Measurements from ENCODE around the gene FOLR2. TPM values are rescaled to one million over a fixed set of nuclear protein-coding genes. Genes with fewer than 3 reads are reported as not detected.
"Not testable (repeated sequence)": the region's sequence is repeated elsewhere in the genome, so short reads cannot be mapped to it uniquely, and the experiment has no call there.

The FOLR2 gene
- total RNA-seq, 4 donors from 2014 or later: 6.4 to 16.1 (median 8.6) TPM; not detected in 1

DNA sequence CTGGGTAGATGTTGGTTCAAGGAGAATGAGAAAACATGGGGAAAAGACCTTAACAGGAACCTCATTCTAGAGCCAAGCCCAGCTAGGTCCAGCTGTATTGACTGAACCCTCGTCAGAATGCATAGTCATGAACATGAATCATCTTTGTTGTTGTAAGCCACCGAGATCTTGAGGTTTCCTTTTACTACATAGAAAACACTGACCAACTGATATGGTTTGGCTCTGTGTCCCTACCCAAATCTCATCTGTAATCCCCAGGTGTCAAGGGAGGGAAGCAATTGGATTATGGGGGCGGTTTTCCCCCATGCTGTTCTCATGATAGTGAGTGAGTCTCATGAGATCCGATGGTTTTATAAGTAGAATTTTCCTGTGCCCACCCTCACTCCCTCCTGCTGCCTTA lies 46.8 kb downstream of the FOLR2 start:
- Histone ChIP-seq H3K27me3 (peaks cover 12% of the 10 kb centered on the region), H3K4me1 (no peaks in the 10 kb centered on the region), H3K36me3 (no peaks in the 10 kb centered on the region), H3K4me3 (no peak overlapping the region), H3K9me3 (no peaks in the 10 kb centered on the region), H3K27ac (no peak overlapping the region)
- TF ChIP-seq, protein P1, sequence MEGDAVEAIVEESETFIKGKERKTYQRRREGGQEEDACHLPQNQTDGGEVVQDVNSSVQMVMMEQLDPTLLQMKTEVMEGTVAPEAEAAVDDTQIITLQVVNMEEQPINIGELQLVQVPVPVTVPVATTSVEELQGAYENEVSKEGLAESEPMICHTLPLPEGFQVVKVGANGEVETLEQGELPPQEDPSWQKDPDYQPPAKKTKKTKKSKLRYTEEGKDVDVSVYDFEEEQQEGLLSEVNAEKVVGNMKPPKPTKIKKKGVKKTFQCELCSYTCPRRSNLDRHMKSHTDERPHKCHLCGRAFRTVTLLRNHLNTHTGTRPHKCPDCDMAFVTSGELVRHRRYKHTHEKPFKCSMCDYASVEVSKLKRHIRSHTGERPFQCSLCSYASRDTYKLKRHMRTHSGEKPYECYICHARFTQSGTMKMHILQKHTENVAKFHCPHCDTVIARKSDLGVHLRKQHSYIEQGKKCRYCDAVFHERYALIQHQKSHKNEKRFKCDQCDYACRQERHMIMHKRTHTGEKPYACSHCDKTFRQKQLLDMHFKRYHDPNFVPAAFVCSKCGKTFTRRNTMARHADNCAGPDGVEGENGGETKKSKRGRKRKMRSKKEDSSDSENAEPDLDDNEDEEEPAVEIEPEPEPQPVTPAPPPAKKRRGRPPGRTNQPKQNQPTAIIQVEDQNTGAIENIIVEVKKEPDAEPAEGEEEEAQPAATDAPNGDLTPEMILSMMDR (IDR thresholded peaks at IDR 0.05): no peak
- TF ChIP-seq POLR2AphosphoS5 (IDR thresholded peaks at IDR 0.05): no peak
- no peak for TF ChIP-seq EP300 (IDR thresholded peaks at IDR 0.05; ENCODE audit: low read depth)
- TF ChIP-seq POLR2A (IDR thresholded peaks at IDR 0.05): no peak
- intact Hi-C loops (cut with DNase I; ENCODE audit: low total_unique reads) (no loop called here), in situ Hi-C loops (cut with MboI; ENCODE audit: low pct_ligation_motif_present in 1 of 4, low pct_unique_long_range_greater_than_20kb in 1 of 4, low sequenced_read_pairs in 3 of 4) (no loop called here)
- no peak for DNase-seq
- 30 to 53% methylated on average over 2 to 4 of the region's 4 CpGs for WGBS, 2 donors (ENCODE audit: low coverage in 1 of 2)

DNA sequence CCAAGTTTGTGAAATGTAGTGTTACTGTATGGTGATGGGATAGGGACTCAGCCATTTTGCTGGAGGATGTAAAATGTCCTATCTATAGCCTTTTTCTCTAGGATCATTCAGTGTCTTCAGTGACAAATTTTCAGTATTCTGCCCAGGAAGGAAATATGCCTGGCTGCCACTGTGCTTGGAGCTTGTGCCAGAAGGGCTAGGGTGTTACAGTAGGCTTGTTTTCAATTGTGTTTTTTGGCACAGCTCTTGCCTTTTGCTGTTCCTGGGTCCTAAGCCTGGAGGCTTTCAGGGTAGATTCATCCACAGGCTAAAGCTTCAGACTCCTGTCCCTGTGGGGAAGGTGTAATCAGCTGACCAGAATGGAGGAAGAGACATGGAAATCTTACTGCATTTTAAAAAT lies 49.4 kb downstream of the FOLR2 start:
- DNase-seq: no peak
- Histone ChIP-seq H3K27ac (no peak overlapping the region), H3K4me3 (no peak overlapping the region), H3K4me1 (no peaks in the 10 kb centered on the region), H3K9me3 (no peaks in the 10 kb centered on the region), H3K36me3 (no peaks in the 10 kb centered on the region), H3K27me3 (peaks cover 10% of the 10 kb centered on the region)
- intact Hi-C loops (cut with DNase I; ENCODE audit: low total_unique reads) (no loop called here), in situ Hi-C loops (cut with MboI; ENCODE audit: low pct_ligation_motif_present in 1 of 4, low pct_unique_long_range_greater_than_20kb in 1 of 4, low sequenced_read_pairs in 3 of 4) (no loop called here)
- TF ChIP-seq EP300 (IDR thresholded peaks at IDR 0.05; ENCODE audit: low read depth) (no peak), POLR2AphosphoS5 (IDR thresholded peaks at IDR 0.05) (no peak), POLR2A (IDR thresholded peaks at IDR 0.05) (no peak)
- TF ChIP-seq, protein P1 (IDR thresholded peaks at IDR 0.05): no peak

DNA sequence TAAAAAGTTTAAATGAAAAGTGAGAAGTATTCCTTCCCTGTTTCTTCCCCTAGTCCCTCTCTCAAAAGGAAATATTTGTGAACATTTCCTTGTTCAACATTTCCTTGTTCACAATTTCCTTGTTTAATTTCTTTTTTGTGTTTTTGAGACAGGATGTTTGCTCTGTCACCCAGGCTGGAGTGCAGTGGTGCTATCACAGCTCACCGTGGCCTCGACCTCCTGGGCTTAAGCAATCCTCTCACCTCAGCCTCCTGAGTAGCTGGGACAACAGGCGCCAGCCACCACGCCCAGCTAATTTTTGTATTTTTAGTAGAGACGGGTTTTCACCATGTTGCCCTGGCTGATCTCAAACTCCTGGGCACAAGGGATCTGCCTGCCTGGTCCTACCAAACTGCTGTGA lies 50.4 kb downstream of the FOLR2 start:
- H3K9me3 ChIP-seq; H3K36me3 ChIP-seq; H3K4me1 ChIP-seq; in situ Hi-C loops (cut with MboI; ENCODE audit: low pct_ligation_motif_present in 1 of 4, low pct_unique_long_range_greater_than_20kb in 1 of 4, low sequenced_read_pairs in 3 of 4); H3K4me3 ChIP-seq; H3K27ac ChIP-seq; DNase-seq; intact Hi-C loops (cut with DNase I; ENCODE audit: low total_unique reads): not testable (repeated sequence)
- WGBS, 2 donors (ENCODE audit: low coverage in 1 of 2): 58 to 80% methylated on average over 5 of the region's 5 CpGs
- peaks cover 12% of the 10 kb centered on the region for H3K27me3 ChIP-seq

DNA sequence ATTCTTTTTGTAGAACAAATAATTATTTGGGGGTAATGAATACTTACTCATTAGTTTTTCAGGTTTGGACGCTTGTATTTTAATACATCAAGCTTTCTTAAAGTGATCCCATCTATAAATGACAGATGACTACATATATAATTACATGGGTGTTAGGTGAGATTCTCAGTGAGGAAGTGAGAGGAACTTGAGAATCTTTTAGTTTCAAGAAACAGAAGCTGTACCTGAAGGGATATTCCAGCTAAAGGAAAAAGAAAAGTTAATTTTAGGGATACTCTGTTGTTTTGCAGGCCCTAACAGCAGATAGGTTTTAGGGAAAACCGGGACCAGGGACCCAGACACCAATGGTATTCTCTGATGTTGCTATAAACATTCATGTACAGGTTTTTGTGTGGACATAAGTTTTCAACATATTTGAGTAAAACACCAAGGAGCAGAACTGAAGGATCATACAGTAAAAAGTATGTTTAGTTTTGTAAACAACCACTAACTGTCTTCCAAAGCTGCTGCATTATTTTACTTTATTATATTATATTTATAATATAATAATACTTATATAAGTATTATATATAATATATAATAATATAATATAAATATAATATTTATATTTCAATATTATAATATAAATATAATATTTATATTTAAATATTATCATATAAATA lies 51.5 kb downstream of the FOLR2 start:
- in situ Hi-C loops (cut with MboI; ENCODE audit: low pct_ligation_motif_present in 1 of 4, low pct_unique_long_range_greater_than_20kb in 1 of 4, low sequenced_read_pairs in 3 of 4): no loop called here
- TF ChIP-seq, protein P1 (IDR thresholded peaks at IDR 0.05): no peak
- TF ChIP-seq EP300 (IDR thresholded peaks at IDR 0.05; ENCODE audit: low read depth) (no peak), POLR2AphosphoS5 (IDR thresholded peaks at IDR 0.05) (no peak), POLR2A (IDR thresholded peaks at IDR 0.05) (no peak)
- Histone ChIP-seq H3K36me3 (no peaks in the 10 kb centered on the region), H3K4me1 (no peaks in the 10 kb centered on the region), H3K9me3 (no peaks in the 10 kb centered on the region), H3K27me3 (peaks cover 12% of the 10 kb centered on the region), H3K27ac (no peak overlapping the region), H3K4me3 (no peak overlapping the region)
- no peak for DNase-seq
- WGBS, 2 donors (ENCODE audit: low coverage in 1 of 2): 77 to 81% methylated on average over 2 of the region's 2 CpGs
- intact Hi-C loops (cut with DNase I; ENCODE audit: low total_unique reads): no loop called here

Other genes with a start within 250 kb of the FOLR2 start
- 10 to 100 TPM in 3 of 4 donors, 1 to 10 TPM in 1; 7.4 to 29.9 (median 14.5) TPM for gene IL18BP, start 217.9 kb upstream of the FOLR2 start, total RNA-seq
- gene NUMA1, start 136.3 kb upstream of the FOLR2 start, total RNA-seq: 100 to 1,000 TPM; 323 to 520 (median 419) TPM
- 10 to 100 TPM in 1 of 4 donors, 1 to 10 TPM in 3; 5.1 to 77.4 (median 6.7) TPM for gene LRRC51, start 135.9 kb upstream of the FOLR2 start, total RNA-seq
- 100 to 1,000 TPM in 2 of 4 donors, 10 to 100 TPM in 2; 59.1 to 156 (median 102) TPM for gene LAMTOR1, start 113.5 kb upstream of the FOLR2 start, total RNA-seq
- gene TOMT, start 110.9 kb upstream of the FOLR2 start, total RNA-seq: not detected
- 10 to 100 TPM; 15.1 to 44.5 (median 27.6) TPM for gene ANAPC15, start 104.1 kb upstream of the FOLR2 start, total RNA-seq
- not detected for gene FOLR3, start 81.1 kb upstream of the FOLR2 start, total RNA-seq
- gene FOLR1, start 24.7 kb upstream of the FOLR2 start, total RNA-seq: not detected
- 100 to 1,000 TPM in 2 of 4 donors, 10 to 100 TPM in 2; 92.8 to 388 (median 157) TPM for gene INPPL1, start 8.0 kb downstream of the FOLR2 start, total RNA-seq
- gene PHOX2A, start 27.4 kb downstream of the FOLR2 start, total RNA-seq: 1 to 10 TPM in 1 of 4 donors, under 1 TPM in 3; 0.41 to 2.6 (median 0.70) TPM
- 10 to 100 TPM in 2 of 4 donors, 1 to 10 TPM in 2; 4.9 to 19.7 (median 11.0) TPM for gene CLPB, start 217.7 kb downstream of the FOLR2 start, total RNA-seq